ENCODE measurements around the gene BRD1.
"Not testable (repeated sequence)": the region's sequence is repeated elsewhere in the genome, so short reads cannot be mapped to it uniquely, and the experiment has no call there.

The BRD1 gene

GRCh38 chr22:49852898-49853894 lies 25.5 kb upstream of the BRD1 start, which contains the start of gene ZBED4:
ZBED4 (plus strand) TSS chr22:49853844; CDS start chr22:49883663, 29,819 bp downstream.
- DNase-seq (ENCODE audit: low read depth), result peak; percentile 99

GRCh38 chr22:49852568-49852897 lies 24.9 kb upstream of the BRD1 start:
- not testable (repeated sequence) for DNase-seq (ENCODE audit: low read depth)

GRCh38 chr22:49850959-49851802 lies 23.5 kb upstream of the BRD1 start:
- DNase-seq (ENCODE audit: low read depth), result no peak

GRCh38 chr22:49850021-49850911 lies 22.6 kb upstream of the BRD1 start:
- no peak for DNase-seq (ENCODE audit: low read depth)

- no peak for DNase-seq (ENCODE audit: low read depth)
Measured at GRCh38 chr22:49849161-49850020, 21.7 kb upstream of the BRD1 start.

GRCh38 chr22:49848690-49849160 lies 21.1 kb upstream of the BRD1 start:
- DNase-seq (ENCODE audit: low read depth), result no peak

- DNase-seq (ENCODE audit: low read depth), result no peak
Measured at GRCh38 chr22:49847751-49848689, 20.3 kb upstream of the BRD1 start.

GRCh38 chr22:49845666-49846459 lies 18.2 kb upstream of the BRD1 start:
- no peak for DNase-seq (ENCODE audit: low read depth)

GRCh38 chr22:49845241-49845640 lies 17.6 kb upstream of the BRD1 start:
- DNase-seq (ENCODE audit: low read depth), result no peak

- DNase-seq (ENCODE audit: low read depth), result peak; percentile 75
Measured at GRCh38 chr22:49838771-49839717, 11.4 kb upstream of the BRD1 start.

GRCh38 chr22:49833340-49834007 lies 5.8 kb upstream of the BRD1 start:
- DNase-seq (ENCODE audit: low read depth), result no peak

GRCh38 chr22:49829044-49829853 lies 1.6 kb upstream of the BRD1 start:
- no peak for DNase-seq (ENCODE audit: low read depth)

GRCh38 chr22:49828599-49828965 lies 909 bp upstream of the BRD1 start:
- DNase-seq (ENCODE audit: low read depth), result no peak

GRCh38 chr22:49827271-49827852 lies 311 bp downstream of the BRD1 start:
- no peak for DNase-seq (ENCODE audit: low read depth)

- no peak for DNase-seq (ENCODE audit: low read depth)
Measured at GRCh38 chr22:49826603-49827270, 936 bp downstream of the BRD1 start.

All from activated T-cell treated with anti-CD3 and anti-CD28 coated beads for 24 hours (primary cell).